Amniotic epithelial cell (primary cell): ENCODE data around the gene KLHL30.
"Not testable (repeated sequence)": the region's sequence is repeated elsewhere in the genome, so short reads cannot be mapped to it uniquely, and the experiment has no call there.

Experiments
- DNase-seq: peaks from one replicate; pipeline ENCODE4 v3.0.0-alpha.2; 2010; ENCODE audit warnings: low read depth

Gene KLHL30

DNA sequence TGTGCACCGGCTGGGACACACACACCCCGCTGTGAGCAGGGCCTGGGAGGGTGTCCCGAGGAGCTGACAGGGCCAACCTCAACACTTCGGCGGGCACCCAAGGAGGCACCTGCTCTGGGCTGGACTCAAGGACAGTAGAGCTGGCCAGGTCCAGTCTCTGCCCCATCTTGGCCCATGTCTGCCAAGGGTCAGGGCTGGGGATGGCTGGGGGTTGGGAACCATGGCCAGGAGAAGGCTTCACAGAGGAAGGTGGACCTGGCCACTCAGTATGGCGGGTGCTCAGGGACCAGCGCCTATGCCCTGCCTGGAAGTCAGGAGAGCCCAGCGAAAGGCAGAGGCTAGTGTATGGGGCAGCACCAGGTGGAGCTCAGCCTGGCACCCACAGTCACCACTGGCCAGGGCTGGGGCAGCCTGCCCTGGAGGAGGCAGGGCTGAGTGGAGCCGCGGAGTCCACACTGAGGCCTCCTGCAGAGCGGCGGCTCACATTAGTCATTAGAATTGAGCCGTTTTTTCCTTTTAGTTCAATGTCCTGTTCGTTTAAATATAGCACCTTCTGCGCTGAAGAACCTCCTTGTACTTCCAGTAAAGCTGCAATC is 24.5 kb downstream of the KLHL30 start:
- no peak for DNase-seq

DNA sequence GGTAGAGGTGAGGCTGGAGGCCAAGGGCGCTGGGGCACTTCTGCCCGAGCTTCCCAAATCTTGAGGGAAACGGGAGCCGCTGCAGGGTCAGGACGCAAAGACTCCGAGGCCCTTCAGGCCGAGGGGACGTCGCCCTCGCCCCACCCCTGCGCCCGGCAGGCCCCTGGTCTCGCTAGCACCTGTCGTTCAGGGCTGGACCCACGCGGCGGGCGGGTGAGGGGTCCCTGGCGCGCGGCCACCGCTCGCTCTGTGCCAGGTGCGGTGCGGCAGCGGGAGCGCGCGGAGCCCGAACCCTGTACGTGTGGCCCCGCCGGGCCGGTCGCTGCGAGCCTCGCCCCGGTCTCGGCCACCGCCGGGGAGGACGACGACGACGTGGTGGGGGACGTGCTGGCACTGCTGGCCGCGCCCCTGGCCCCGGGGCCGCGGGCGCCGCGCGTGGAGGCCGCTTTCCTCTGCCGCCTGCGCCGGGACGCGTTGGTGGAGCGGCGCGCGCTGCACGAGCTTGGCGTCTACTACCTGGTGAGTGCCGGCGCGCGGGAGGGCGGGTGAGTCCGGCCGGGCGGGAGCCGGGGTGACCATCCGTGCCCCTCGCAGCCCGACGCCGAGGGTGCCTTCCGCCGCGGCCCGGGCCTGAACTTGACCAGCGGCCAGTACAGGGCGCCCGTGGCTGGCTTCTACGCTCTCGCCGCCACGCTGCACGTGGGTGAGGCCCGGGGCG is 25.2 kb downstream of the KLHL30 start:
- DNase-seq: no peak

DNA sequence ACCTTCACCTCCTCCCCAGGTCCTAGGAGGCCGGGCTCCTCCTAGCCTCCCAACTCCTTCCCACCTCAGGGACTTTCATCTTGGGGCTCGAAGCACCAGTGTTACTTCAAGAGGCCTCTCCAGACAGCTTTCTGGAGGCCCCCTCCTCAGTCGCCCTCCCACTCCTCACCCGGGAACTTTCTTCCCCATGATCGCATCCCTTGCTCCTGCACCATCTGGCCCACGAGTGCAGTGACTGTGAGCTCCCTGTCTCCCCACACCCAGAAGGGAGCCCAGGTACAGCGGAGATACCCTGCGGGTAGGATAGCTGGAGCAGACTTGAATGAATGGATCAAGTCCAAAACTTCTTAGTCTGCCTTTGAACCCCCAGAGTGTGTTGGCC is 26.4 kb downstream of the KLHL30 start:
- DNase-seq: no peak

DNA sequence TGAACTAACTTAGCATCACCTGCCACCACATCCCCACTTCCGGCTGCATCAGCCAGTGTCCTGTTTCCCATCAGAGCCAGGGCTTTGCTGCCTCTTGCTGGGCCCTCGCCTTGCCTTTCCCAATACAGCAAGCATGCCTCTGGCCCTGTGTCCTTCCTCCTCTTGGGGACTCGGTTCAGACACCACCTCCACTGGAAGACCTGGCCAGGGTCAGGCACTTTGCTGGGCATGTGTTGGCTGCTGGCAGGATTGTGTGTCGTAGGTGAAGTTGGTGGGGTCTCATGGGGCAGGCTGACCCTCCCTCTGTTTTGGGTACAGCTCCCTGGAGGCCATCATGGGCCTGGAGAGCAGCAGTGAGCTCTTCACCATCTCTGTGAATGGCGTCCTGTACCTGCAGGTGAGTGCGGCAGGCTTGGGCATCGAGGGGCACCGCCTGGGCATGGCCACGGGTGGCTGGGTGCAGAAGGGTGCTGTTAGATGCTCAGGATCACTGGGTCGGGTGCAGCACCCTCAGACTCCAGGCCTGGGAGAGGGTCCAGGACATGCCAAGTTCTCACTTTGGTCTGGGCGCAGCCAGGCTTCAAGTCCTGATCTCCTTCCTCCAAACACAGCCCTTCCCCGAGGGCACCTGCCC is 26.9 kb downstream of the KLHL30 start:
- no peak for DNase-seq

DNA sequence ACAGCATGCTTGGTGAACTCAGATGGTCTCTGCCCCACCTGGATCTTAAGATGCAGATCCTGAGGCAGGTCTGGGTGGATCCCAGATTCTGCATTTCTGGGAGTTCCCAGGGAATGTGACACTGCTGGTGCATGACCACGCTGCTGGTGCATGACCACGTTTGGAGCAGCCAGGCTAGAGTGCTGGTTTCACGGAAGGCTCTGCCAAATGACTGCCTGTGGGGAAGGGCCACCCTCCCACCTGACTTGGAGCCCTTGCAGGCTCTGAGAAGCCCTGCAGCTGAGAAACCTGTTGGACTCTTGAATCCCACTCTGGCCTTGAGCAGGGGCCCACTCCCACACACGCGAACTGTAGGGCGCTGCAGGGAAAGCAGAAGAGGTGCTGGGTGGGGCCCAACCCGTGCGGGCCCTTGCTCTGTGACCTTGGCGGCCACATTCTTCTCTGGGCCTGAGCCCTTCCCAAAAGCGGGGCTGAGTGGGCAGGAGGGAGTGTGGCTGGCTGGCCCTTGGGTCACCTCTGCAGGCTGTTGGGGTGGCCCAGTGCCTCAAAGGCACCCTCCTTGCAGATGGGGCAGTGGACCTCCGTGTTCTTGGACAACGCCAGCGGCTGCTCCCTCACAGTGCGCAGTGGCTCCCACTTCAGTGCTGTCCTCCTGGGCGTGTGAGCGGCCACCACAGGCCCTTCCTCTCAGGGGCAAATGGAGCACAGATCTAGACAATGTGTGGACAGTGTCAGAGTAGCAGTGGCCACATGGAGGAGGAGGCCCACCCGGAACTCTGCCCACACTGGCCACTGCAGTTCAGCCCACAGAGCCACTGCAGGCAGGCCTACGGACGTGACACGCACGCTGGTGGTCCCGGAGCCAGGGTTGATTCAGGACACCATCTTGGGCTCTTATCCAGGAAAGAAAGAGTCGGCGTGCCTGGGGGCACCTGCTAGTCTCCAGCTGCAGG is 28.2 kb downstream of the KLHL30 start:
- no peak for DNase-seq

DNA sequence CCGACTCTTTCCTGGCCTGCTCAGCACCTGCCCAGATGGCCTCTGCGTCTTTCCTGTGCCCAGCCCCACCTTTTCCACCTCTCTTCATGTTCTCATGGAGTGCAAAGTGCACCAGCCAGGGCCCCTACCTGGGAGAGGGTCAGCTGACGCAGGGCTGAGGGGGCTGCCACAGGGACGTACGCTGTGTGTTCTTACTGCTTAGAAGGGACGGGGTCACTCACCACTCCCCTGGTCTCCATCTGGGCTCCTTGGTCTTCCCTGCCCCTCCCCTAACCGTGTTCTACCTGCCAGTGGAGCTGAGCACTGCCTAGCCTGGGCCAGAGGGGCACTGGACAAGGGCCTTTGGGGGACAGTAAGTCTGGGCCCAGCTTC is 28.9 kb downstream of the KLHL30 start:
- no peak for DNase-seq

DNA sequence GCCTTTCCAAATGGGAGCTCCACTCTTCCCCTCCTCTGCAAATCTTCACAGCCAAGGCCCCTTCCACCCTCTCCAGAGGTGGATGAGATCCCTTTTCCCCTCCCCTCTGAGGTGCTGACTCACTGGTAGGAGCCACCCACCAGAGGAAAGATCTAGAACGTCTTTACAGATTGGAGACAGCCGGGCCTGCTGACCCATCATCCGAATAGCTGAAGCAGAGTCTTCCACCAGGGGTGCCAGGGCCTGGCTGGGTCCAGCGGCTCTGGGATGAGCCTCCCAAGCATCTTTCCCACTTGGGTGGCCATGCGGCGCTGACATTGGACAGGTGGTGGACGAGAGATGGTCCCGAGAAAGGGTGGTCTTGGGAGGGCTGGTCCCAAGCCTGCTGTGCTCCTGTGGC is 29.3 kb downstream of the KLHL30 start:
- peak; percentile 40 for DNase-seq

DNA sequence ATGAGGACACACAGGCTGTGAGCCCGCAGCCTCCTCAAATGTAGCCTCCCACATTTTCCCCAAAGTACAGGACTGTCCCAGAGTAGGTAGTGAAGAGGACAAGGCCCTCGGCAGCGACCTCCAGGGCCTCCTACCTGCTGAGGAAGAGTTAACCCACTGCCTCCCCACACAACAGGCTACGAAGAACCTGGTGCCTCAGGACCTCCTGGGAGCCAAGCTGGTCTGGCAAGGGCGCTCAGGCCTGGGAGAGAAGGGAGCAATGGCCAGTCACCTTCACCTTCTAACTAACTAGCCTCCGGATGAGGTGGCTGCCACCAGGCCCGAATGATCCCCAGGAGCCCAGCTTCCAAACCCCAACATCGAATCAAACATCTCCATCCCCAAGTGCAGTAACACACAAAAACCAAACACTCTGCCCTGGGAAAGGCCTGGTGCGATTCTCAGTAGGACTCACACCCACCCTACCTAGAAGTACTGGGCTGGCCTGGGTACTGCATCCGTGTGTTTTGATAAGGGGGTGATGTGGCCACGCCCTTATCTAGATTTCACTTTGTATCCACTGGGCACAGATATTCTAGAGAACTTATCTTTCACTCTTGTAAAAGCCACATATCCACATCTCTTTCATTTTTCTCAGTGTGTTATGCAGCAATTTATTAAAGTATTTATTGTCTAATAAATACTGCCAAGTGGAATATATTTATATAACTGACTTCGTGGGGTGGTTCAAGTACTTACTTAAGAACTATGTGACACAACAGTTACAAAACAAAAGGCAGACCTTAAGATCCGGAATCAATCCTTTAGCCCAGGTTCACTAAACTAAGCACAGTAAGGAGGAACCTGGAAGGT is 30.0 kb downstream of the KLHL30 start:
- DNase-seq: no peak

DNA sequence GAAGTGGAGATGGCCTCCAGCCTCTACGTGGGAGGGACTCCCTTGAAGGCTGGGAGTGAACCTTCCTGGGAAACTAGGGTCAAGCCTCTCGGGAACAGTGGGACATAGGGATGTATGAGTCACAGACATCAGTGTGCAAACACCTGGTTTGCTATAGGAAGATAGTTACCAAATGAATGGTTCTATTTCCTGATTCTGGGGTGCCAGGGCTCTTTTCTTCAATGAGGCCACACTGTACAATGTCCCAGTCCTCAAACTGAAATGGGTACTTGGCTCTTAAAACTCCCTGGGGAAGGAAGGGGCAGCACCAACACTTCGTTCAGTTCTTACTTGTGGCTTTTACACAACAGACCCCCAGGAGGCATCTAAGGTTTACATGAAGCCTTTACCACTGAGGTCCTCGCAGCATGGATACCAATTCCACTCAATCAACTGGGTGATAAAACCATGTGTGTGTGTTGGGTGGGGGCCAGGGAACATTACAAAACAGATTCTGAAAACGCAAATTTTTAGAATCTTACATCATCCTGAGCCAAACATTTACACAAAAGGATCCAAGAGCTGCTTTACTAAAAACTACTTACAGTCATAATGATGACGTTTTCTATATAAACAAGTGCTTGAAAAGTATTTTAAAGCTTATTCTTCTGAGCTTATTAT is 30.7 kb downstream of the KLHL30 start:
- peak; percentile 92 for DNase-seq

DNA sequence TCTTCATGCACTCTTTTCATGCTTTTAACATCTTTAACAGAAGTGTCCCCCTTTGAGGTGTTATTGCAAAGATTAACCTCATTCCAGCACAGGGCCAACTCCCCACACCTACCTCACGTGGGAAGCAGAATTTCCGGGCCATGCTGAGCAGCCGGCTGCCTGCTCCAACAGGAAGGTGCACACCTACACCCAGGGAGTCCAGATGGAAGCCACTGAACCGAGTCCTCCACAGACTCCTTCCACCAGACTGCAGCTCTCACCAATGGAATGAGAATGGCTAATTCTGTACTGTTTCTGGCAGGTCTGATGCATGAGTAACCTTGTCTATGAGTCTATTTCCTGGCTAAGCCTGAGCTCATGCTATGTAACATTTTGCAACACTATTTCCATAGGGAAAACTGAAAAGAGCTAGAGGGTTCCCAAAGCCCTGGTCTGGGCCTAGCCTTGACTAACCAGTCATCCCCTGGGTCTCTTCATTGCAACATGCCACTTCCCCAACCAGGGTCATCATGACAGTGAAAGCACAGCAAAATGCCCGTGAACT is 31.3 kb downstream of the KLHL30 start:
- DNase-seq: peak; percentile 95

DNA sequence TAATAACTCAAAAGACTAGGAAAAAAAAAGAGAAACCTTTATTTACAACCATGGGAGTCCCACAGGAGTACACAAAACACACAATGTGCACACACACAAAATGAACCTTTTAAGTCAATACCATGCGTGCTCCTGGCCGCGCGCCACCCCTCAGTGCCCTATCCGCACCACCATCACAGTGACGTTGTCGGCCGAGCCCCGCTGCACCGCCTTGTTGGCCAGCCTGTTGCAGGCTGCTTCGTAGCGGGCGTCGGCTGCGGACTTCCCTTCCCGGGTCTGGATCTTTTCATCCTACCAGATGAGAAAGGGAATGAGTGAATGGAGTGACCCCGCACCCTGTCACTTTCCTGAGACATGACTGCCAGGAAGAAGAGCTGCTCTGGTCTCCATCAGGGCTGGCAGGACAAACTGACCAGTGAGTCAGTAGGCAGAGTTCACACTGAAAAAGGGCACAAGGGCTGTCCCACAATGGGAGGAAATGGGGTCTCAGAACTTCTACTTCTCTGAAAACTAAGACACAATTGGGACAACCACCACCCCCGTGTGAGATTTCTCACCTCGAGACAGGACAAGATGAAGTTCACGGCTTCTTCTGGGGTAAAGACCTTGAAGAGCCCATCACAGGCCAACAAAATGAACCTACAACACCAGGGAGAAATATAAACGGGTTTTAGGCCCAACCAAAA is 32.1 kb downstream of the KLHL30 start:
- DNase-seq: no peak

DNA sequence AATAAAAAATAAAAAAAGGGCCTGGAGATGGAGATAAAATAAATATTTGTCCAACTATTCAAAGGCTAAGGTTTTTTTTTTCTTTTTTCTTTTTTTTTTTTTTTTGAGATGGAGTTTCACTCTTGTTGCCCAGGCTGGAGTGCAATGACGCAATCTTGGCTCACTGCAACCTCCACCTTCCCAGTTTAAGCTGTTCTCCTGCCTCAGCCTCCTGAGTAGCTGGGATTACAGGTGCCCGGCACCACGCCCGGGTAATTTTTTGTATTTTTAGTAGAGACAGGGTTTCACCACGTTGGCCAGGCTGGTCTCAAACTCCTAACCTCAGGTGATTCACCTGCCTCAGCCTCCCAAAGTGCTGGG is 32.6 kb downstream of the KLHL30 start:
- not testable (repeated sequence) for DNase-seq

DNA sequence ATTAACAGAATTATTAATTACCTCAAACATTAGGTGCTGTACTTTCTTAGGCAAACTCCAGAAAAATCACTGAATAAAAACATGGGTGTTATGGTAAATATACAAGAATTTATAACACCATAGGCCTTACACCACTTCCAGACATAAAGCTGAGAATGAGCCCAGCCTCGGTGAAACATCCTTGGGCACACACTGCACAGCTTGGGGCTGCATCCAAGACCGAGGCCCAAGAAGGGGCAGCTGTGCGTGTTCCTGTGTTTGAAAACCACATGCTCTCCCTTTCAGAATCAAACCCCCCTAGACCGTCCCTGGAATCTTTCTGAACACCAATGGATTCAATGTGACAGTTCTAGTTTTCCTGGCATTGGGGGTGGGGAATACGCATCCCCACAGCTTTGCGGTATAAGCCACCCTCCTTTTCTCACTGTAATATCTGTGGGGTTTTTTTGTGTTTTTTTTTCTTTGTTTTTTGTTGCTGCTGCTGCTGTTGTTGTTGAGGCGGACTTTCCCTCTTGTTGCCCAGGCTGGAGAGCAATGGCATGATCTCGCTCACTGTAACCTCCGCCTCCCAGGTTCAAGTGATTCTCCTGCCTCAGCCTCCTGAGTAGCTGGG is 33.2 kb downstream of the KLHL30 start:
- no peak for DNase-seq

DNA sequence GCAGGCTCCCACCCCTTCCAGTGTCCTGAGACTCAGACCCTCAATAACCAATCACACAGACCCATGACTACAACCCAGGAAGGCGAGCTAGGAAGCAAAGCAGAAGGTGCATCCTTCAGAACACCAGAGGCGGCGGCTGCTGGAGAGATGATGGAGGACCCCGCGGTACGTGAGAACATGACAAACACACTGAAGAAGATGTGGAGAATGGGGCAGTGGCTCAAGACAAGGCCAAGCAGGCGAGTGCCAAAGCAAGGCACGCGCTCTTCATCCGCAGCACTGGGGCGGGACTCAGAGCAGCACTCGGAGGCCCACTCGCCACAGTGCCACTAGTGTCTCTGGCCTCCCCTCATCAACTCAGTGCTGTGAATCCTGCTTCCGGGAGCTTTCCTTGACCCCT is 34.0 kb downstream of the KLHL30 start:
- DNase-seq: no peak

DNA sequence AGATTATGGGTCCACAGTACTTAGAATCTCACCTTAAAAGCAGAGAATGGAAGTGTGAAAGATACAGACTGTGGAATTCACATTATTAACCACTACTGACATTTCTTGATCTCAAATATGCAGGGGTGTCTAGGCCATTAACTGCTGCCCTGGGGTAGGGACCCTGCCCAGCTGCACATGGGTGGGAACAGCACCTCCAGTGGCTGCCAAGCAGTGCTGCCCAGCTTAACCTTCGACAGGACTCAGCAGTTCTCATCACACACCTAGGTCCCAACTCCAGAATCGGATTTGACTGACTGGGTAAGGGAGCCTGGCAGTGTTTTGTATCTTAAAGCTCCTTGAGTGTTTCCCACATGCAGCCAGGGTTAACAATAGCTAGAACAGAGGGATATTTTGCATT is 35.2 kb downstream of the KLHL30 start:
- DNase-seq: no peak

DNA sequence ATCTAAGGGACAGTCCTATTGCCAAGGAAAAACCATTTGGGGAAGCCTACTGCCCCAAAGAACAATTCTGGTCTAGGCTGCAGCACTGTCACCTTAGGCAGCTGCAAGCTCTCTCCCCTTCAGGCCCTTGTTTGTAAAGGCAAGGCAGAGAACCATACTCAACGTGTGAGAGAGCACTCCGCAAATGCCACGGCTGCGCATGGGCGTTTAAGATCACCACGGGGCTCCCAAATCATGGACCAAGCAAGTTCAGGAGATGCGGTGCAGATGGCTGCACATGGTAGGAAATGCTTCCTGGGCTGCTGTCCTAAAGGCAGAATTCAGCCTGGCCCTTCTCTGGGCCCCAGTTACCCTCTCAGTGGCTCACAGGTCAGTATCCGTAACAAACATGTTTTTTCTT is 35.8 kb downstream of the KLHL30 start:
- DNase-seq: no peak

DNA sequence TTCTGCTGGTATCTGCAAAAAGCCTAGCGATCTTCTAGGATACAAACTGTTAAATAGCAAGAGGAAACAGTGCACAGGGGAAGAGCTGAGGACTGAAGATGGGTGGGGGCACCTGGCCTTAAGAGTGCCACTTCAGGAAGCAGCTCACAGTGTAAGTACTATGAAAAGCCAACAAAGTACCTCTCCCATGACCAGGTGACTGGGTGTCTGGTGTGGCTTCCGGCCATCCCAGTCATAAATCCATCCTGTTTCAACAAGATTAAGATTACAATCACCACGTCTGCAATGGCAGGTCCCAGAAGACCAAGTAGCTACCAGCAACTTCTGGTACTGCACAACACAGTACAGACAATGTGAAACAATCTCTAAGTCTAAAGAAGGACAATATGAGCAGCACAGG is 36.2 kb downstream of the KLHL30 start:
- DNase-seq: no peak

DNA sequence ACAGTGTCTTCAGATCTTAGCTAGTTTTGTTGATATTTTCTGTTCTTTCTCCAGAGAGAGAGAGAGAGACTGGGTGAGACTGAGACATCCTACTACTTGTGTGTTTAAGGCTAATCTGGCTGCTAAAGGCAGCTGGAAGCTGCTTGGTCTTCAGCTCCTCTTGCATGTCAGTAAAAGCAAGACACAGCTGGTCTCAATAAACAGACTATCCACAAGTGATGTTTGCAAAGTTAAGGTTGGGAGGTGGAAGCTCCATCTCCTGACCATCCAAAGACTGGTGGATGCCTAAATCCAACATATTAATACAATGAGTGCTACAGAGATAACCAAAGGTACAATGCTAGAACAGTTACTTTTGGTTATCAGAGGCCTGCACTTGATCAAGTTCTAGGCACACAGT is 38.1 kb downstream of the KLHL30 start:
- no peak for DNase-seq

DNA sequence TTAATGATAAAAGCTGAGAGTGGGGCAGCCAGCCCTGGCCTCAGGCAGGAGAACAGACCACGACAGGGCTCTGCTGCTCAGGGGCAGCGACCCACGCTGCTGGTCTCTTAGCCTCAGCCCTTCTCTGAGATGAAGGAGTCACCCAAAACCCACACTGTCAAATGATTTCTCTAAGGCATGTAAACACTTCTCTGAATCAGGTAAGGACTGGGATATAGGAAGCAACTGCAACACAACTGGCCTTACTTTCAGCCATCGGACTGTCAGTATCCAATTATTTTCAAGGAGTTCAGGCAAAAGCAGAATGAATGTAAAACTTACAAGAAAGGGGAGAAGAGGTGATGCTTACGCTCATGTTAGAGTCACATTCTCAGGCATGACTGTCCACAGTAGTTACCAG is 42.1 kb downstream of the KLHL30 start:
- DNase-seq: no peak

DNA sequence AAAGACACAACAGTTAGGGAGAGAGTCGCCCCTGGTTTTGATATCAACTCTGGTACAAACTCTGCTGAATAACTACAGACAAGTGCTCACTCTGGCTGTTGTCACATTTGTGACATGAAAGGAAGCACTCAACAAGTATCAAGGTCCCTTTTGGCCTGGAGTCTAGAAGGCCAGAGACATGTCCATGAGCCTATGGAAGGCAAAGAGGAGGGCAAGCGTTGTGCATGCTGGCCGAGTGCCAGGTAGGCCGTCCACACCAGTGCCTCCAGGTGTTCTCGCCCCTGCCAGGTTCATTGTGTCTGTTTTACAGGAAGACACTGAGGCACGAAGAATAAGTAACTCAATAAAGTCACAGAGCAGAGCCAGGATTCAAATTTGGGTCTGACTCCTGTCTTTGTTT is 43.9 kb downstream of the KLHL30 start:
- DNase-seq: no peak
